Measurements from ENCODE around the gene SMYD3. TPM values are rescaled to one million over a fixed set of nuclear protein-coding genes. Genes with fewer than 3 reads are reported as not detected.
A peak's percentile ranks its signal among the peaks of the same experiment; 100 is the strongest.
"Not testable (repeated sequence)": the region's sequence is repeated elsewhere in the genome, so short reads cannot be mapped to it uniquely, and the experiment has no call there.

The SMYD3 gene
- total and polyA plus RNA-seq, 2 experiments from 2014 or later, result 30.8 to 68.5 TPM

DNA sequence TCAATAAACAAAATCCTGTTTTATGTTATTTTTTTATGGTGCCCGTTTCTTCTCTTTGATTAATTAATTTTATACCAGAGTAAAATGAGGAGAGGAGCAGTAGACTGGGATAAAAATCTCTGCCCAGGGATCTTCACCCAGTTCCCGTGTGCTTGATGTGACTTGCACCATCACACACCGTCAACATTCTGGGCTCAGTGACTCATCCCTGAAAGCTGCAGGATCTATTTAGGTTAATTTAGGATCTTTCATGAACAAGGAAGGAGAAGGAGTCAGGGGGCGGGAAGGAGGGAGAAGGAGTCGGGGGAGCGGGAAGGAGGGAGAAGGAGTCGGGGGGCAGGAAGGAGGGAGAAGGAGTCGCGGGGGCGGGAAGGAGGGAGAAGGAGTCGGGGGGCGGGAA lies 182.4 kb downstream of the SMYD3 start:
- Histone ChIP-seq H3K9me2 (replicated peaks; ENCODE audit: insufficient read depth) (no peaks in the 10 kb centered on the region), H3K4me3 (no peak overlapping the region), H4K20me1 (ENCODE audit: insufficient read depth, poor library complexity, severe bottlenecking) (no peaks in the 10 kb centered on the region), H3K27me3 (no peaks in the 10 kb centered on the region), H3K36me3 (replicated peaks; ENCODE audit: insufficient read depth, low read depth) (no peaks in the 10 kb centered on the region), H2AFZ (no peak overlapping the region), H3K27ac (no peak overlapping the region), H3K9me3 (ENCODE audit: low read depth) (no peaks in the 10 kb centered on the region), H3K4me1 (ENCODE audit: insufficient read depth) (no peaks in the 10 kb centered on the region), H3K4me2 (peak overlapping the region; percentile 54), H3K79me2 (no peaks in the 10 kb centered on the region)
- WGBS (ENCODE audit: low lambda C conversion rate, missing lambda C conversion rate), result 49% methylated on average over 3 of the region's 12 CpGs
- TF ChIP-seq EZH2phosphoT487 (IDR thresholded peaks at IDR 0.05; ENCODE audit: low read depth, severe bottlenecking, unreplicated experiment) (no peak), EZH2 (IDR thresholded peaks at IDR 0.05; ENCODE audit: borderline replicate concordance) (no peak), CTCF (IDR thresholded peaks at IDR 0.05; ENCODE audit: poor library complexity) (no peak)
- DNase-seq (ENCODE audit: low spot score), result peak; percentile 8

GRCh38 chr1:246324033-246324432 lies 183.0 kb downstream of the SMYD3 start:
- not testable (repeated sequence) for H2AFZ ChIP-seq
- 95% methylated on average over 17 of the region's 17 CpGs for WGBS (ENCODE audit: low lambda C conversion rate, missing lambda C conversion rate)

DNA sequence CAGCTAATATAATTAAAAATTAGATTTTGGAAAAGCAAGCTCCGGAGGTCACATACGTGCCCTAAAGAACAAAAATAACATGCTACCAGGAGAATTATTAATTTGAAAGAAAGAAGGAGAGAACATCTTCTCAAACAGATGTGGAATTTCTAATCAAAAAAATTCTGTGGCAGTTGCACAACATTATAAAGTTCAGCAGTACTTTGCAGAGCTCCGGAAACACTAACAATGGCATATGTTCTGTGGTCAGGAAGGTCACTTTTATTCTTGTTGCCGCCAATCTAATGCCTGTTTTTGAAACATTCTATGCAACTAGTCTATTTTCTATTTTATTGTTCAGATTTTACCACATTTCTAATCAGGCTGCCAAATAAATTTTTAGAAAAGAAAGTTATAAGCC lies 186.8 kb downstream of the SMYD3 start:
- no peak for DNase-seq (ENCODE audit: low spot score)
- Histone ChIP-seq H3K27me3 (no peaks in the 10 kb centered on the region), H3K79me2 (no peaks in the 10 kb centered on the region), H3K4me3 (no peak overlapping the region), H4K20me1 (ENCODE audit: insufficient read depth, poor library complexity, severe bottlenecking) (no peaks in the 10 kb centered on the region), H3K27ac (no peak overlapping the region), H3K4me2 (no peak overlapping the region), H3K9me2 (replicated peaks; ENCODE audit: insufficient read depth) (no peaks in the 10 kb centered on the region), H3K36me3 (replicated peaks; ENCODE audit: insufficient read depth, low read depth) (no peaks in the 10 kb centered on the region), H2AFZ (no peak overlapping the region), H3K4me1 (ENCODE audit: insufficient read depth) (no peaks in the 10 kb centered on the region), H3K9me3 (ENCODE audit: low read depth) (no peaks in the 10 kb centered on the region)
- WGBS (ENCODE audit: low lambda C conversion rate, missing lambda C conversion rate), result 84% methylated on average over 4 of the region's 4 CpGs
- TF ChIP-seq EZH2 (IDR thresholded peaks at IDR 0.05; ENCODE audit: borderline replicate concordance) (no peak), EZH2phosphoT487 (IDR thresholded peaks at IDR 0.05; ENCODE audit: low read depth, severe bottlenecking, unreplicated experiment) (no peak), CTCF (IDR thresholded peaks at IDR 0.05; ENCODE audit: poor library complexity) (no peak)

More at GRCh38 chr1:246324033-246324432, 183.0 kb downstream of the SMYD3 start:
- DNase-seq (ENCODE audit: low spot score); H3K4me1 ChIP-seq (ENCODE audit: insufficient read depth); H3K27ac ChIP-seq; H3K36me3 ChIP-seq (replicated peaks; ENCODE audit: insufficient read depth, low read depth); H3K4me2 ChIP-seq; H3K9me2 ChIP-seq (replicated peaks; ENCODE audit: insufficient read depth); H3K79me2 ChIP-seq; H4K20me1 ChIP-seq (ENCODE audit: insufficient read depth, poor library complexity, severe bottlenecking); H3K9me3 ChIP-seq (ENCODE audit: low read depth); H3K27me3 ChIP-seq; H3K4me3 ChIP-seq: not testable (repeated sequence)

DNA sequence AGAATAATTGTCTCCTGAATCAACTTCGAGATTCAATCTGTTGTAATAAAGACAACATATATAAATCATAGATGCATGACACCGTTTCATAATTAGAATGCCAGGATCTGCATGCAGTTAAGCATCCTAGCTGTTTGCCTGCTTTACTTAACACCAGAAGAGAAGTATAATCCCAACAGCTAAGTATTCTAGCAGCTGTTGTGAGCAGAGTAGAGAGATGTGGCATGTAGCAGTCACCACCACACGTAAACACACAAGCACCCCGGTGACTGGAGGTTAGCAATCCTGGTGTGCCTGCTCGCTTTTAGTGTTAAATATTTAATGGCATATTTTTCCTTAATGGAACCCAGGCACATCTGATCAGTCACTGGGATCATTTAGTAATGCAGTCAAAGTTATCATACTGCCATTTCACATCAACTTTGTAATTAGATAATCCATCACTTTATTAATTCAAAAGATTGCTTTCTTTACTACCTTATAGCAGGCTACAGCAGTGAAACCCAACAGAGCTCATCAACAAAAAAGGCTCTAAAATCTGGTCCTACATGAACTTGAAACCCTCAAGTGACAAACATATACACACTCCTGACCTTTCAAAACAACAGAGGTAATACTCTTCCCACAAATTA lies 187.9 kb downstream of the SMYD3 start:
- no peaks in the 10 kb centered on the region for H3K27me3 ChIP-seq
- H3K4me3 ChIP-seq, result no peak overlapping the region
- no peaks in the 10 kb centered on the region for H3K4me1 ChIP-seq (ENCODE audit: insufficient read depth)
- H3K9me2 ChIP-seq (replicated peaks; ENCODE audit: insufficient read depth), result no peaks in the 10 kb centered on the region
- 77% methylated on average over 5 of the region's 5 CpGs for WGBS (ENCODE audit: low lambda C conversion rate, missing lambda C conversion rate)
- no peaks in the 10 kb centered on the region for H3K36me3 ChIP-seq (replicated peaks; ENCODE audit: insufficient read depth, low read depth)
- no peak overlapping the region for H3K27ac ChIP-seq
- no peaks in the 10 kb centered on the region for H3K79me2 ChIP-seq
- H3K9me3 ChIP-seq (ENCODE audit: low read depth), result no peaks in the 10 kb centered on the region
- TF ChIP-seq CTCF (IDR thresholded peaks at IDR 0.05; ENCODE audit: poor library complexity) (no peak), EZH2 (IDR thresholded peaks at IDR 0.05; ENCODE audit: borderline replicate concordance) (no peak), EZH2phosphoT487 (IDR thresholded peaks at IDR 0.05; ENCODE audit: low read depth, severe bottlenecking, unreplicated experiment) (no peak)
- no peak overlapping the region for H2AFZ ChIP-seq
- DNase-seq (ENCODE audit: low spot score), result no peak
- no peak overlapping the region for H3K4me2 ChIP-seq
- H4K20me1 ChIP-seq (ENCODE audit: insufficient read depth, poor library complexity, severe bottlenecking), result no peaks in the 10 kb centered on the region

Measured in hepatocyte (in vitro differentiated cells).